Spleen (tissue), 7 donors: ENCODE data around the gene CEP128.

ENCODE experiments used
- CTCF ChIP-seq, 11 experiments: fragments of 200-600 bp in 7 of 11; fragments of 450-650 bp in 4 of 11; sonication (generic) in 4 of 11; IDR thresholded peaks in 8 of 11; conservative IDR thresholded peaks in 3 of 11; 1 replicate in 7 of 11; 2 replicates in 4 of 11; pipeline versions ENCODE4 v1.4.0 to v1.8.0; 2016 to 2021; ENCODE audit warnings: antibody characterized with exemption in 11 of 11, inconsistent platforms in 4 of 11, mild to moderate bottlenecking in 1 of 11
- POLR2A ChIP-seq, 3 donors: fragments of 450-650 bp; IDR thresholded peaks; one replicate each; pipeline ENCODE4 v1.5.1; 2017; ENCODE audit warnings: antibody characterized with exemption in 3 of 3, mild to moderate bottlenecking in 1 of 3
- donor health status: DM: no; HTN: no; CAD: no; lungs with moderate emphysema.
- donor health status: DM: no; HTN: no; CAD: no.
- donor health status: DM: no; HTN: no; CAD: no.

GRCh38 chr14:80977221-80977620 is 35.7 kb upstream of the CEP128 start:
- TF ChIP-seq CTCF (IDR thresholded peaks at IDR 0.05 in 8 of 11, conservative IDR thresholded peaks at IDR 0.05 in 3 of 11) (no peak), POLR2A (IDR thresholded peaks at IDR 0.05) (no peak)
